ENCODE measurements around the gene DICER1.

DNA sequence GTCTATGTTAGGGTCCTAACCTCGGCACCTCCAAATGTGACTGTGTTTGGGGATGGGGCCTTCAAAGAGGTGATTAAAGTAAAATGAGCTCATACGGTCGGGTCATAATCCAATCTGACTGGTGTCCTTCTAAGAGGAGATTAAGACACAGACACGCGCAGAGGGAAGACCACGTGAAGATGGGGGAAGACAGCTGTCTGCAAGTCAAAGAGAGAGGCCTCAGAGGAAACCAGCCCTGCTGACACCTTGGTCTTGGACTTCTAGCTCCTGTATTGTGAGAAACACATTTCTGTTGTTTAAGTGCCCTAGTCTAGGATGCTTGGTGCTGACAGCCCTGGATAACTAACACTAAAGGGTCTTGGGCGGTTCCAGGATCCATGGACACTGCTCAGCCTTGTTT, 109.6 kb downstream of the DICER1 start:
- TF ChIP-seq EZH2 (IDR thresholded peaks at IDR 0.05; ENCODE audit: low read length), result no peak
- TF ChIP-seq, protein P1, sequence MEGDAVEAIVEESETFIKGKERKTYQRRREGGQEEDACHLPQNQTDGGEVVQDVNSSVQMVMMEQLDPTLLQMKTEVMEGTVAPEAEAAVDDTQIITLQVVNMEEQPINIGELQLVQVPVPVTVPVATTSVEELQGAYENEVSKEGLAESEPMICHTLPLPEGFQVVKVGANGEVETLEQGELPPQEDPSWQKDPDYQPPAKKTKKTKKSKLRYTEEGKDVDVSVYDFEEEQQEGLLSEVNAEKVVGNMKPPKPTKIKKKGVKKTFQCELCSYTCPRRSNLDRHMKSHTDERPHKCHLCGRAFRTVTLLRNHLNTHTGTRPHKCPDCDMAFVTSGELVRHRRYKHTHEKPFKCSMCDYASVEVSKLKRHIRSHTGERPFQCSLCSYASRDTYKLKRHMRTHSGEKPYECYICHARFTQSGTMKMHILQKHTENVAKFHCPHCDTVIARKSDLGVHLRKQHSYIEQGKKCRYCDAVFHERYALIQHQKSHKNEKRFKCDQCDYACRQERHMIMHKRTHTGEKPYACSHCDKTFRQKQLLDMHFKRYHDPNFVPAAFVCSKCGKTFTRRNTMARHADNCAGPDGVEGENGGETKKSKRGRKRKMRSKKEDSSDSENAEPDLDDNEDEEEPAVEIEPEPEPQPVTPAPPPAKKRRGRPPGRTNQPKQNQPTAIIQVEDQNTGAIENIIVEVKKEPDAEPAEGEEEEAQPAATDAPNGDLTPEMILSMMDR (optimal IDR thresholded peaks at IDR 0.05 in 1 of 3, IDR thresholded peaks at IDR 0.05 in 1 of 3, conservative IDR thresholded peaks at IDR 0.05 in 1 of 3; ENCODE audit: extremely low read depth in 1 of 3, insufficient read depth in 2 of 3, low read length in 3 of 3), result no peak
